ENCODE measurements around the gene SLC23A2. TPM values are rescaled to one million over a fixed set of nuclear protein-coding genes. Genes with fewer than 3 reads are reported as not detected.

The SLC23A2 gene
- polyA plus RNA-seq, 1 of the 3 experiments (the other 2 are of a cell fraction), result 14.0 TPM

DNA sequence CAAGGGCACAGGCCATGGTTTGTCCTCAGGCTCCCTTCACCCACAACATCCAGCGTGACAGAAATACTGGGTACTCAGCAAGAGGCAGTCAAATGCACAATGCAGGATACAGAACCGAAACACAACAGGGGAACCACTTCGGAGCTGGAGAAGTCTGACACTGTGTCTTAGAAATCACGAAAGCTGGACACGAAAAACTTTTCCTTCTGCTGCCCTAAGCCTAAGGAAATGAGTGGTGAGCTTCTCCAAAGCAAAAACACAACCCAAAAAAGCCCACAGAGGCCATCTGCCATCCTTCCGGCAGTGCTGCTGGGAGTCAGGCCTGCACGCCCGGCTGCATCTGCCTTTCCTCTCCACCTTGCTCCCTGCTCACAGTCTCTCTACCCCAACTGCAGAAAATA lies 106.3 kb downstream of the SLC23A2 start:
- H3K36me3 ChIP-seq (replicated peaks in 1 of 2; ENCODE audit: control insufficient read depth in 1 of 2, insufficient read depth in 2 of 2, low read length in 1 of 2), result no peaks in the 10 kb centered on the region
- H4K20me1 ChIP-seq (ENCODE audit: insufficient read depth), result no peaks in the 10 kb centered on the region
- H3K9ac ChIP-seq, result no peak overlapping the region
- H3K79me2 ChIP-seq (ENCODE audit: insufficient read depth), result no peaks in the 10 kb centered on the region
- no peaks in the 10 kb centered on the region for H3K9me2 ChIP-seq
- H3F3A ChIP-seq (replicated peaks; ENCODE audit: insufficient read depth), result no peaks in the 10 kb centered on the region
- WGBS (ENCODE audit: low lambda C conversion rate), result 95% methylated on average over 8 of the region's 8 CpGs
- POLR2A ChIA-PET, result no interaction called here
- no peak for DNase-seq
- no peak overlapping the region for H3K4me2 ChIP-seq
- H2AFZ ChIP-seq (ENCODE audit: low read depth), result no peak overlapping the region
- CTCF ChIA-PET, result interaction anchor here (1.4 kb wide), 1 partner anchor 53 kb away, joined by 3 read pairs; no protein-coding TSS in a partner anchor
- no peaks in the 10 kb centered on the region for H3K9me3 ChIP-seq
- no peaks in the 10 kb centered on the region for H3K27me3 ChIP-seq (ENCODE audit: insufficient read depth)
- TF ChIP-seq, protein P1, sequence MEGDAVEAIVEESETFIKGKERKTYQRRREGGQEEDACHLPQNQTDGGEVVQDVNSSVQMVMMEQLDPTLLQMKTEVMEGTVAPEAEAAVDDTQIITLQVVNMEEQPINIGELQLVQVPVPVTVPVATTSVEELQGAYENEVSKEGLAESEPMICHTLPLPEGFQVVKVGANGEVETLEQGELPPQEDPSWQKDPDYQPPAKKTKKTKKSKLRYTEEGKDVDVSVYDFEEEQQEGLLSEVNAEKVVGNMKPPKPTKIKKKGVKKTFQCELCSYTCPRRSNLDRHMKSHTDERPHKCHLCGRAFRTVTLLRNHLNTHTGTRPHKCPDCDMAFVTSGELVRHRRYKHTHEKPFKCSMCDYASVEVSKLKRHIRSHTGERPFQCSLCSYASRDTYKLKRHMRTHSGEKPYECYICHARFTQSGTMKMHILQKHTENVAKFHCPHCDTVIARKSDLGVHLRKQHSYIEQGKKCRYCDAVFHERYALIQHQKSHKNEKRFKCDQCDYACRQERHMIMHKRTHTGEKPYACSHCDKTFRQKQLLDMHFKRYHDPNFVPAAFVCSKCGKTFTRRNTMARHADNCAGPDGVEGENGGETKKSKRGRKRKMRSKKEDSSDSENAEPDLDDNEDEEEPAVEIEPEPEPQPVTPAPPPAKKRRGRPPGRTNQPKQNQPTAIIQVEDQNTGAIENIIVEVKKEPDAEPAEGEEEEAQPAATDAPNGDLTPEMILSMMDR (IDR thresholded peaks at IDR 0.05), result no peak
- TF ChIP-seq RAD21 (IDR thresholded peaks at IDR 0.05; ENCODE audit: low read length) (no peak), FOXM1 (IDR thresholded peaks at IDR 0.05; ENCODE audit: low read depth) (no peak), SMC3 (IDR thresholded peaks at IDR 0.05; ENCODE audit: low read depth, low read length) (no peak), FOXJ3 (CRISPR knock-in tag; IDR thresholded peaks at IDR 0.05) (no peak), TCF12 (IDR thresholded peaks at IDR 0.05) (no peak), SIN3A (IDR thresholded peaks at IDR 0.05; ENCODE audit: borderline replicate concordance, low read depth, low read length) (no peak), RFX5 (IDR thresholded peaks at IDR 0.05; ENCODE audit: low read length) (no peak), RXRA (IDR thresholded peaks at IDR 0.05; ENCODE audit: borderline replicate concordance, low read depth) (no peak), JUND (IDR thresholded peaks at IDR 0.05) (no peak), CHD2 (IDR thresholded peaks at IDR 0.05; ENCODE audit: low read length, partially characterized antibody) (no peak), RCOR1 (IDR thresholded peaks at IDR 0.05; ENCODE audit: low read length) (no peak), EP300 (IDR thresholded peaks at IDR 0.05; ENCODE audit: borderline replicate concordance in 1 of 2, low read depth in 1 of 2, low read length in 1 of 2) (no peak)
- TF ChIP-seq, protein P2, sequence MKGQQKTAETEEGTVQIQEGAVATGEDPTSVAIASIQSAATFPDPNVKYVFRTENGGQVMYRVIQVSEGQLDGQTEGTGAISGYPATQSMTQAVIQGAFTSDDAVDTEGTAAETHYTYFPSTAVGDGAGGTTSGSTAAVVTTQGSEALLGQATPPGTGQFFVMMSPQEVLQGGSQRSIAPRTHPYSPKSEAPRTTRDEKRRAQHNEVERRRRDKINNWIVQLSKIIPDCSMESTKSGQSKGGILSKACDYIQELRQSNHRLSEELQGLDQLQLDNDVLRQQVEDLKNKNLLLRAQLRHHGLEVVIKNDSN (IDR thresholded peaks at IDR 0.05; ENCODE audit: borderline replicate concordance, low read depth), result no peak
- TF ChIP-seq, protein P3, sequence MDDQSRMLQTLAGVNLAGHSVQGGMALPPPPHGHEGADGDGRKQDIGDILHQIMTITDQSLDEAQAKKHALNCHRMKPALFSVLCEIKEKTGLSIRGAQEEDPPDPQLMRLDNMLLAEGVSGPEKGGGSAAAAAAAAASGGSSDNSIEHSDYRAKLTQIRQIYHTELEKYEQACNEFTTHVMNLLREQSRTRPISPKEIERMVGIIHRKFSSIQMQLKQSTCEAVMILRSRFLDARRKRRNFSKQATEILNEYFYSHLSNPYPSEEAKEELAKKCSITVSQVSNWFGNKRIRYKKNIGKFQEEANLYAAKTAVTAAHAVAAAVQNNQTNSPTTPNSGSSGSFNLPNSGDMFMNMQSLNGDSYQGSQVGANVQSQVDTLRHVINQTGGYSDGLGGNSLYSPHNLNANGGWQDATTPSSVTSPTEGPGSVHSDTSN (IDR thresholded peaks at IDR 0.05), result no peak
- TF ChIP-seq, protein P4, sequence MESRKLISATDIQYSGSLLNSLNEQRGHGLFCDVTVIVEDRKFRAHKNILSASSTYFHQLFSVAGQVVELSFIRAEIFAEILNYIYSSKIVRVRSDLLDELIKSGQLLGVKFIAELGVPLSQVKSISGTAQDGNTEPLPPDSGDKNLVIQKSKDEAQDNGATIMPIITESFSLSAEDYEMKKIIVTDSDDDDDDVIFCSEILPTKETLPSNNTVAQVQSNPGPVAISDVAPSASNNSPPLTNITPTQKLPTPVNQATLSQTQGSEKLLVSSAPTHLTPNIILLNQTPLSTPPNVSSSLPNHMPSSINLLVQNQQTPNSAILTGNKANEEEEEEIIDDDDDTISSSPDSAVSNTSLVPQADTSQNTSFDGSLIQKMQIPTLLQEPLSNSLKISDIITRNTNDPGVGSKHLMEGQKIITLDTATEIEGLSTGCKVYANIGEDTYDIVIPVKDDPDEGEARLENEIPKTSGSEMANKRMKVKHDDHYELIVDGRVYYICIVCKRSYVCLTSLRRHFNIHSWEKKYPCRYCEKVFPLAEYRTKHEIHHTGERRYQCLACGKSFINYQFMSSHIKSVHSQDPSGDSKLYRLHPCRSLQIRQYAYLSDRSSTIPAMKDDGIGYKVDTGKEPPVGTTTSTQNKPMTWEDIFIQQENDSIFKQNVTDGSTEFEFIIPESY (IDR thresholded peaks at IDR 0.05; ENCODE audit: borderline replicate concordance, low read depth), result no peak
- no peak overlapping the region for H3K4me3 ChIP-seq (ENCODE audit: low read depth in 2 of 2, low read length in 1 of 2)
- no peak overlapping the region for H3K27ac ChIP-seq (ENCODE audit: low read depth in 2 of 2, low read length in 1 of 2)
- H3K4me1 ChIP-seq (ENCODE audit: control insufficient read depth in 1 of 2, insufficient read depth in 2 of 2, low read depth in 1 of 2, low read length in 1 of 2), result peaks cover 0 to 10% of the 10 kb centered on the region in 2 experiments; a peak in 1 of 4 replicates
